Colonic mucosa (tissue), 4 donors: Measurements from ENCODE around the gene PDE4D. TPM values are rescaled to one million over a fixed set of nuclear protein-coding genes. Genes with fewer than 3 reads are reported as not detected.

Experiments
- DNase-seq: peaks from one replicate; pipeline ENCODE4 v3.0.0-alpha.2; 2020
- H3K27ac ChIP-seq: fragments of 200-600 bp; one replicate; pipeline ENCODE4 v1.8.0; 2021
- H3K27me3 ChIP-seq: fragments of 200-600 bp; one replicate; pipeline ENCODE4 v1.8.0; 2021
- H3K36me3 ChIP-seq: fragments of 200-600 bp; one replicate; pipeline ENCODE4 v1.8.0; 2021
- H3K4me1 ChIP-seq: fragments of 200-600 bp; one replicate; pipeline ENCODE4 v1.8.0; 2021; ENCODE audit warnings: mild to moderate bottlenecking
- H3K4me3 ChIP-seq: fragments of 200-600 bp; one replicate; pipeline ENCODE4 v1.8.0; 2021
- H3K9ac ChIP-seq, 2 donors: one replicate each; pipeline ENCODE4 v1.7.0; 2013; ENCODE audit warnings: control low read depth in 2 of 2, low read depth in 2 of 2, low read length in 2 of 2
- H3K9me3 ChIP-seq: fragments of 200-600 bp; one replicate; pipeline ENCODE4 v1.8.0; 2021
- intact Hi-C: fragments of 100-400 bp; cut with DNase I; formaldehyde crosslinking; loops from one replicate; pipeline ENCODE4 v1.14.1; 2022
- total RNA-seq, 2 donors: library from RNA; stranded (reverse); fragmentation: NEBNext Ultra II Directional in 1 of 2; extraction: Animal tissue kit (Norgen Biotek cat#: 25700) in 1 of 2; gene quantifications; one replicate each; pipeline ENCODE4 v1.2.1, GENCODE V29; 2021
- TF ChIP-seq, protein P1 (sequence below): fragments of 200-600 bp; IDR thresholded peaks from one replicate; pipeline ENCODE4 v1.8.0; 2022; ENCODE audit warnings: antibody characterized with exemption, mild to moderate bottlenecking
- donor health status: healthy.
- donor health status: DM: no; HTN: no; CAD: no.
- donor health status: DM: no; HTN: no; CAD: no.

Gene PDE4D
- total RNA-seq, 2 donors from 2014 or later: 23.1 to 53.7 TPM

DNA sequence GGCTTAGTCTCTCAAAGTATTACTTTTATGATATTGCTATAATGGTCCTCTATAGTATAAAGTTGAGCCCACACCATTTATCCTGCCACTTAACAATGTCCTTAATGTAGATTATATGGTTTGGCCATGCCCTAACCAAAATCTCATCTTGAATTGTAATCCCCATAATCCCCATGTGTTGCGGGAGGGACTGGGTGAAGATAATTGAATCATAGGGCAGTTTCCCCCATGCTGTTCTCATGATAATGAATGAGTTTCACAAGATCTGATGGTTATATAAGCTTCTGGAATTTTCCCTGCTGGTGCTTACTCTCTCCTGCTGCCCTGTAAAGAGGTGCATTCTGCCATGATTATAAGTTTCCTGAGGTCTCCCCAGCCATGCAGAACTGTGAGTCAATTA is 811.8 kb downstream of the PDE4D start:
- H3K36me3 ChIP-seq: no peaks in the 10 kb centered on the region

DNA sequence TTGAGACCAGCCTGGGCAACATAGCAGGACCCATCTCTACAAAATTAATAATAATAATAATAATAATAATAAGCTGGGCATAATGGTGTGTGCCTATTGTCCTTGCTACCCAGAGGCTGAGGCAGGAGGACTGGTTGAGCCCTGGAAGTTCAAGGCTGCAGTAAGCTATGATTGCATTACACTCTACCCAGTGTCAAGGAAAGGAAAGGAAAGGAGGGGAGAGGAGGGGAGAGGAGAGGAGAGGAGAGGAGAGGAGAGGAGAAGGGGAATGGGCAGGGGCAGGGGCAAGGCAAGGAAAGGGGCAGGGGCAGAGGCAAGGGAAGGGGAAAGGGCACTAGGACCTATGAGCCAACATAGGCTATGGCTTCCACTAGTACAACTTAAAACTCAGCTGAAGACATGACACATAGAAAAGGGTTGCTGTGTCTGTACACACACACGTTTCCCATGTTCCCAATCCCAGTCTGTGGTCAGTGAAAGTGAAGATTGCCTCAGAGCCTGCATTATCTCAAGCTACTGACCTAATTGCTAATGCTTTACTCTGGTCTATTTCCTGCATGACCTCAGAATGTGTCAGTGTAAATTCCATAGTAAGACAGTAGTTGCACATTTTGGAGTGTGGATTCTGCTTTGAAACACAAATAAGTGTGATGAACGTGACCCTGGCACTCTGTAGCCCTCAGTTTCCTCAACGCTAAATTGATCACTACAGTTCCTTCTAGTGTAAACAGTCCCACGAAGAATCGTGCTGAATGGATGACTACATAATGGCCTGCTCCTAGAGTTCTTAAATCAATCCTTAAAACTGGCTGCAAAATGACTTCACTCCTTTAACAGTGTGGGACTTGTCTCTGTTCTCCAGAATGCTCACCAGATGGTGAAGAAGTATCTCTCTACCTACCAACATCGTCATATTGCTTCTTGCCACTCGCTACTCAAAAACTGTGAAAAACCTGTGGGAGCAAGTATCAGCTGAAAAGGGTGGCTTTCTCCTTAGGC is 813.6 kb downstream of the PDE4D start:
- Histone ChIP-seq H3K27me3 (no peaks in the 10 kb centered on the region), H3K4me3 (no peak overlapping the region), H3K36me3 (no peaks in the 10 kb centered on the region), H3K4me1 (no peaks in the 10 kb centered on the region), H3K9ac (no peak overlapping the region), H3K27ac (no peak overlapping the region), H3K9me3 (no peaks in the 10 kb centered on the region)
- TF ChIP-seq, protein P1, sequence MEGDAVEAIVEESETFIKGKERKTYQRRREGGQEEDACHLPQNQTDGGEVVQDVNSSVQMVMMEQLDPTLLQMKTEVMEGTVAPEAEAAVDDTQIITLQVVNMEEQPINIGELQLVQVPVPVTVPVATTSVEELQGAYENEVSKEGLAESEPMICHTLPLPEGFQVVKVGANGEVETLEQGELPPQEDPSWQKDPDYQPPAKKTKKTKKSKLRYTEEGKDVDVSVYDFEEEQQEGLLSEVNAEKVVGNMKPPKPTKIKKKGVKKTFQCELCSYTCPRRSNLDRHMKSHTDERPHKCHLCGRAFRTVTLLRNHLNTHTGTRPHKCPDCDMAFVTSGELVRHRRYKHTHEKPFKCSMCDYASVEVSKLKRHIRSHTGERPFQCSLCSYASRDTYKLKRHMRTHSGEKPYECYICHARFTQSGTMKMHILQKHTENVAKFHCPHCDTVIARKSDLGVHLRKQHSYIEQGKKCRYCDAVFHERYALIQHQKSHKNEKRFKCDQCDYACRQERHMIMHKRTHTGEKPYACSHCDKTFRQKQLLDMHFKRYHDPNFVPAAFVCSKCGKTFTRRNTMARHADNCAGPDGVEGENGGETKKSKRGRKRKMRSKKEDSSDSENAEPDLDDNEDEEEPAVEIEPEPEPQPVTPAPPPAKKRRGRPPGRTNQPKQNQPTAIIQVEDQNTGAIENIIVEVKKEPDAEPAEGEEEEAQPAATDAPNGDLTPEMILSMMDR: no peak
- intact Hi-C loops: no loop called here
- no peak for DNase-seq

More for the DNA sequence above, 811.8 kb downstream of the PDE4D start:
- H3K4me1 ChIP-seq: no peaks in the 10 kb centered on the region
- H3K27ac ChIP-seq: no peak overlapping the region
- intact Hi-C loops: no loop called here
- no peak for DNase-seq
- TF ChIP-seq, protein P1: no peak
- no peaks in the 10 kb centered on the region for H3K9me3 ChIP-seq
- H3K27me3 ChIP-seq: no peaks in the 10 kb centered on the region
- no peak overlapping the region for H3K4me3 ChIP-seq
- H3K9ac ChIP-seq: no peak overlapping the region

DNA sequence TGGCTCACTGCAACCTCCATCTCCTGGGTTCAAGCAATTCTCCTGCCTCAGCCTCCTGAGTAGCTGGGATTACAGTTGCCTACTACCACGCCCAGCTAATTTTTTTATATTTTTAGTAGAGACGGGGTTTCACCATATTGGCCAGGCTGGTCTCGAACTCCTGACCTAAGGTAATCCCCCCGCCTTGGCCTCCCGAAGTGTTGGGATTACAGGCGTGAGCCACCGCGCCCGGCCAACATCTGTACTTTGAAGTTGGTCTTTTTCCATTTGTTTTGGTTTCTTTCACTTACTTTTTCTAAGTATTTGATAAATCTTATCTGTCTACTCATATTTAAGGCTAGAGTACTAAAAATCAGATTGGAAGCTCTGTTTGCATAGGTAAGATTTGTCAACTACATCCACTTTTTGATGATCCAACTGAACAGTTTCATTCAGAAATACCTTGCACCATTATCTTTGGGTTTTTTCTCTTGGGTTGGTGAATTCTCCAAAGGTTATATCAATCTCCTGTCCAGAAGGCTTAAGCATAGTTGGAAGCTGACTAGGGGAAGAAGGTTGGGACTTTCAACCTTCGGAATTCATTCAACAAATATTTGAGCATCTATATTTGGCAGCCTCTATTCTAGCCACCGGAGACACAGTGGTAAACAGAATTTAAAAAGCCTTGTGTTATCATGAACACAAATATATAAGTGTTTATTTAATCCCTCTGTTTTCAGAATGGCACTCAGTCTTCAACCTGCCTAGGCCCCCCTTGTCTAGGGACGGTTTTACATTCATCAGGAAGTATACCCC is 821.6 kb downstream of the PDE4D start:
- Histone ChIP-seq H3K9ac (no peak overlapping the region), H3K36me3 (no peaks in the 10 kb centered on the region), H3K4me1 (no peaks in the 10 kb centered on the region), H3K9me3 (no peaks in the 10 kb centered on the region), H3K27me3 (no peaks in the 10 kb centered on the region), H3K27ac (no peak overlapping the region), H3K4me3 (no peak overlapping the region)
- TF ChIP-seq, protein P1: no peak
- intact Hi-C loops: no loop called here
- no peak for DNase-seq

DNA sequence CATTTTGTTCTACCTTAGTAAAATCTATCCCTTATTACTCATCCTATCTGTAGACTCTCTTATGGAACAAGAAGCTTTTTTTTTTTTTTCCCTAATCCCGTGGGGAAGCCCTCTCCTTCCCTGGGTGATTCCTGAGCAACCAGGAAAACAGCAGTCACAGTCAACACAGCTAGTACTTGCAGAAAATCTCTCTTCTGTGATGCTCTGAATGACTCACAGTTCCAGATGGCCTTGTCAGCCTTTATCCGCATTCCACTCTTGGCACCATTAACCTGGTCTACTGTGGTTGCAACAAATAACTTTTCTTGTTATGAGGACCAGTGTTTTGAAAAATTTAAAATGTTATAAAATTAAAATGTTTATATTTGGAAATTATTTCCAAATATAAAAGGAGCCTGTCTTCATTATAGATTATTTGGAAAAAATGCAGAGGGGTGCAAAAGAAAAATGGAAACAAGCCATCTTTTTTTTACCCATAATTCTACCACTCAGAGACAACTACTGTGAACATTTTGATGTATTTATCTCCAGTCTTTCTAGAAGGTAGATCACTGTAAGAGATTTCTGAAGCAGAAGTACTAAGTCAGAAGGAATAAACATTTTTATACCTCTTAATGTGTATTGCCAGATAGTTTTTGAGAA is 824.0 kb downstream of the PDE4D start:
- H3K4me3 ChIP-seq: no peak overlapping the region
- DNase-seq: no peak
- no peaks in the 10 kb centered on the region for H3K9me3 ChIP-seq
- intact Hi-C loops: no loop called here
- H3K4me1 ChIP-seq: no peaks in the 10 kb centered on the region
- no peak overlapping the region for H3K9ac ChIP-seq
- TF ChIP-seq, protein P1: no peak
- no peak overlapping the region for H3K27ac ChIP-seq
- no peaks in the 10 kb centered on the region for H3K36me3 ChIP-seq
- H3K27me3 ChIP-seq: no peaks in the 10 kb centered on the region

GRCh38 chr5:59067956-59068656 is 825.4 kb downstream of the PDE4D start:
- TF ChIP-seq, protein P1: no peak
- no peaks in the 10 kb centered on the region for H3K27me3 ChIP-seq
- no peak overlapping the region for H3K27ac ChIP-seq
- no peak overlapping the region for H3K9ac ChIP-seq
- no peak overlapping the region for H3K4me3 ChIP-seq
- no peak for DNase-seq
- no peaks in the 10 kb centered on the region for H3K4me1 ChIP-seq
- no peaks in the 10 kb centered on the region for H3K9me3 ChIP-seq
- intact Hi-C loops: no loop called here
- no peaks in the 10 kb centered on the region for H3K36me3 ChIP-seq
